Midbrain (tissue), 1 donor: ENCODE results near the gene EML5.
A peak's percentile ranks its signal among the peaks of the same experiment; 100 is the strongest.
"Not testable (repeated sequence)": the region's sequence is repeated elsewhere in the genome, so short reads cannot be mapped to it uniquely, and the experiment has no call there.

ENCODE experiments used
- DNase-seq: peaks from one replicate; lab custom pipeline; 2025; lab: John Stamatoyannopoulos, UW

The EML5 gene

DNA sequence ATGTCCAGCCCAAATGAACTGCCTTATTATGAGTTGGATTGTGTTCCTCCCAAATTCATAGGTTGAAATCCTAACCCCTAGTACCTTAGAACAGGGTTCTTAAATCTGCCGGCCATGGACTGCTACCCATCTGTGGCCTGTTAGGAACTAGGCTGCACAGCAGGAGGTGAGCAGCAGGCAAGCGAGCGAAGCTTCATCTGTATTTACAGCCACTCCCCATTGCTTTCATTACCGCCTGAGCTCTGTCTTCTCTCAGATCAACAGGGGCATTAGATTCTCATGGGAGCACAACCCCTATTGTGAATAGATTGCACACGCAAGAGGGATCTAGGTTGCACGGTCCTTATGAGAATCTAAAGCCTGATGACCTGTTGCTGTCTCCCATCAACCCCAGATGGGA, 9.8 kb upstream of the EML5 start:
- DNase-seq = no peak

DNA sequence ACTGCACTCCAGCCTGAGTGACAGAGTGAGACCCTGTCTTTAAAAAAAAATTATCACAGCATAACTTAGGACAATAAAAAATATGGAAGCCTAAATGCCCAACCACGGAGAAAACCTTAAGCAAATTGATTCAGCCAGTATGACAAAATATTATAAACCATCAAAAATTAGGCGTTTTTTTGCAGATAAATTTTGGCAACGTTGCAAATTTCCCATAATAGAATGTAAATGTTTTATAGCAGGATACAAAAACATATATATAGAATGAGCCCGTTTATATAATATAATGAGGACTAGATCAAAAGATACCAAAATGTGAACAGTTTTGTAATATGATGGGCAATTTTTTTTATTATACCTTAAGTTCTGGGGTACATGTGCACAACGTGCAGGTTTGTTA, 6.8 kb upstream of the EML5 start:
- DNase-seq = no peak

DNA sequence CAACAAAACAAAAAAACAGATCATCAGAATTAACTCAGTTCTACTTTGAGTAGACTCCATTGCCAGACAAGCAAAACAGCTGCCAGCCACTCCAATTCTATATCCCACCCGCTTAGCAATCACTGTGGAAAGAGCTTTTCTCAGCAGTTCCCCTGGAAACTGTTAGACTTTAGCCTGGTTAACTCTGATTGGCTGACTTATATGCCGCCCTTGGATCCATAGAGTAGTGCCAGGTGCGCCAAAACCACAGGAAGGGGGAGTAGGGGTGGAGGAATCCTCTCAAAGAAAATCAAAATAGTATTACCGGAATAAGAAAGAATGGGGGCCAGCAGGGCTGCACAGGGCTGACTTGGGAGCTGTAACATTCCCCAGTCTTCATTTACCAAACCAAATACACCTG, 5.4 kb upstream of the EML5 start:
- no peak for DNase-seq

DNA sequence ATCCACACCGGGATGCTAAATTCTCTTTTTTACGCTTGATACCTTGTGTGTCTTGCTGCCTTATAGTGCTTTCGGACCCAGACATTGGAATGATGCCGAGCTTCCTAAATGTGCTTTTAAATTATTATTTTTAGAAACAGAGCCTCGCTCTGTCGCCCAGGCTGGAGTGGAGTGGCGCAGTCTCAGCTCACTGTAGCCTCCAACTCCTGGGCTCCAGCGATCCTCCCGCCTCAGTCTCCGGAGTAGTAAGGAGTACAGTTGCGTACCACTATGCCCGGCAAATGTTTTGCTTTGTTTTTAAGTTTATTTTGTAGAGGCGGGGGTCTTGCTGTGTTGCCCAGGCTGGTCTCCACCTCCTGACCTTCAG, 489 bp upstream of the EML5 start:
- no peak for DNase-seq

DNA sequence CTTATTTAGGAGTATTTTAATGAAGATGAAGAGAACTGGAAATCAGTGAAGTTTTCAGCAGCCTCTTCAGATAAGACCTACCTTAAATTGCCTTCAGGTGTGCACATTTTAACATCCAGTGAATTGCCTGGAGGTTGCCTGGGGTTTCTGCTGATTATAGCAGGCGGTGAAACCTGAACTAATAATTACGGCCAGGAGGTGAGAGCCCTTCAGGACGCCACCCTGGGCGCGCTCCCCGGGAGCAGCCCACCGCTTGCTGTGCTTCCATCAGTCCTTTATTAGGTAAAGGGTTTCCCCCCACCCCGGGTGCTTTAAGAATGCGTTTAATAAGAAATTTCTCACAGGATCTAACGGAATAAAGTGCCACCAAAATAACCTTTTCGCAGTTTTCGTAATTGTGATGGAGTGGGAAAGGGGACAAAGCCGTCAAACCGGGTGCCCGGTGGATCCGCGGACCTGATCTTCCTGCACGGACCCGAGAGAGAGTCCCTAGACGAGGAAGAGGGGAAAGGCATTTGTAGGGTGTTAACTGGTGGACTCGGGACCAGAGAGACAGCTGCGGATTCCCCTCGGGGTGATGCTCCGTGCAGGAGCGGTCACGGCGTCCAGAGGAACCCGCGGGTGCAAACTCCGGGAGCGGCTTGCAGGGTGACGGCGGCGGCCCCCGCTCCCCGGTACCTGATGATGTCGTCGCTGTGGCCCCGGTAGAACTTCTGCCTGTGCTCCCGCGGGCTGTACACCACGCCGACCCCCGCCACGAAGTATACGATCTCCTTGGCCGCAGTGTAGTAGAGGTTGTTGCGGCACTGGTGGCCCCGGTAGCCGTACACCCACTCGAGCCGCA, 902 bp downstream of the EML5 start:
- no peak for DNase-seq

DNA sequence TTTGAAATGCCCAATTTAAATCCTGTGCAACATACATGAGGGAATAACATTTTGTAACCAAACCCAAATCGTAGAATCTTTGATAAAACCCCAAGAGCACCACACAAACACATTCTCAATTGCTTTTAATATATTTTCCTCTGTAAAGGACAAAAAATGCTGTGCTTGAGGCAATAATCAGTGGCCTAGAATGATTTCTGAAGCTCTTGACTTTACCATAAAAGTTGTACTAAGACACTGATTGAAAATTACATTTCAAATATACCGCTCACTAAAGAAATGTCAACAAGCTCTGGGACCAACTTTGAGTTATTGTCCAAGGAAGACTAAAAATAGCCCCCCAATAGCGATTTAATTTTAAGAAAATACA, 1.5 kb downstream of the EML5 start:
- DNase-seq = peak; percentile 37

DNA sequence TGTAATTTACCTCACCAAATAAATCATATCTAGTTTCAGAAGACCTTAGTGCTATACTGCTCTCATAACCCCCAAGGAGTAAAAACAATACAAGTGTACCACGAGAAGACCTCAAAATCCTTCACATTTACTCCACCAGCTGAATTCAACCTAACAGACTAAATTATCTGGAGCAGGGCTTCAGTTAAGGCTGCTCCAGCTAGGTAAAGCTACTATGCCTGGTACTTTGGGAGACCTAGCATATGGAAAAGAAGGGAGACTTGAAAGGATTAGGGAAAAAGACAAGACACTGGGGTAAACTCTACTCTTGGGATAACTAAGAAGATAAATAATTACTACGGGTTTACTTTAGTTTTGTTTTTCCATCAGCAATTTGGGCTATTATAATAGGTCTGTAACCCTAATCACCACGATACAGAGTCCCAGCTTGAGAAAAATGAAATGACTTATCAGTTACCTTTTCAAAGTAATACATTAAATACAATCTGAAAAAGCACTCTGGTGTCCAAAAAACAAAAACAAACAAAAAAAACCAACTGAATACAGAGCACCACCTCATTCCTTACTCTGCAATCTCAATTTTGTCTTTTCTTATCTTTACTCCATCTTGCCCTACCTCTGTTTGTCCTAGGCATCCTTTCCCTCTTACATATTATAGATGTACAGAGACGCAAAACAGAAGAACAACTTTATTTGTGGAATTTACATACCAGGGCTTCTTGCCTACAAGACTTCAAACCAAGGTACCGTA, 2.1 kb downstream of the EML5 start:
- no peak for DNase-seq

DNA sequence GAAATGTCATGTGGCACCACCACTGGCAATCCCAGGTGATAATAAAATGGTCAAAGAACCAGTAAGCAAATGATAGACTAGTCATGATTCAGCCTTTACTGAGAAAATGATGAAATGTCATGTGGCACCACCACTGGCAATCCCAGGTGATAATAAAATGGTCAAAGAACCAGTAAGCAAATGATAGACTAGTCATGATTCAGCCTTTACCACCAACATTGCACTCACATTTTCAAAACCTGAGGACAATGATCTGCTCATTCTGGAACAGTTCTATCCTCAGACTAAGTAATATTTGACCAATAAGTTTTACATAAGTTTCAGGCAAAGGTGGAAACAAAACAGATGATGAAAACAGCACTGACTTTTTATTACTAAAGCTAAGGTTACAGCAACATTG, 3.2 kb downstream of the EML5 start:
- not testable (repeated sequence) for DNase-seq

DNA sequence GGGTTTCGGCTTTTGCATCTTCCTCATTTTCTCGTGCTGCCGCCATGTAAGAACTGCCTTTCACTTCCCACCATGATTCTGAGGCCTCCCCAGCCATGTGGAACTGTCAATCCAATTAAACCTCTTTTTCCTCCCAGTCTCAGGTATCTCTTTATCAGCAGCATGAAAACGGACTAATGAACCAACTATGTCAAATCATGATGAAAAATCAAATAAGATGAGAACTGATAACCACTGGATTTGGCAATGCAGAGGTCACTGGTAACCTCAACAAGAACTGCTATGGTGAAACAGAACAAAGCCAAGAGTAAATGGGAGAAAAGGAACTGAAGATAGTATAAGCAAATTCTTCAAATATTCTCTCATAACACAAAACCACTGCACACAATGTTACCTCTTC, 6.0 kb downstream of the EML5 start:
- no peak for DNase-seq

DNA sequence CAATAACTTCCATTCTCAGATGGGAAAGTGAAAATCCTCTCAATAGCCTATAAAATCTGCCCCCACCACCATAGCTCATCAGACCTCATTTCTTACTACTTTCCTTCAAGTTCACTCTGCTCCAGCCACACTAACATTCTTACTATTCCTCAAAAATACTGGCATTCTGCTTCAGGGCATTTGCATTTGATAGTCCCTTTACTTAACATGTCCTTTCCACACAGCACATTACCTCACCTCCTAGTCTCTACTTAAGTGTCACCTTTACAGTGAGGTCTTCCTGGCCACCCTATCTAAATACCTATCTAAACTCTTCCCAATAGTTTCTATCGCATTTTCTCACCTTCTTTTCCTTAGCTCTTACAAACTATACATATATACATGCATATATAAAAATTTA, 6.8 kb downstream of the EML5 start:
- no peak for DNase-seq

DNA sequence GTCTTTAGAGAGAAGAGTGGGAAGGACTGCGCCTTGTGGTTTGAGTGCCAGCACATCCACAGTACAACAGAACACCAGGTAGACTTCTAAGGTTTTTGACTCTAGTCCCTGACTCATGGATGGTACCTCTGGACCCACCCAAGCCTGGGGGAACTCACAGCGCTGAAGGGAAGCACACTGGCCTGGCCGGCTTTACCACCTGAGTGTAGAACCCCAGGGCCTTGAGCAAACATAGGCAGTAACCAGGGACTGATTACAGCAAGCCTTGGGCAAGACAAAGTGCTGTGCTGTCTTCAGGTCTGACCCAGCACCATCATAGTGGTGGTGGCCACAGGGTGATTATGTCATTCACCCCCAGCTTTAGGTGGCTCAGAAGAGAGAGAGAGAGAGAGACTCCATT, 17.2 kb downstream of the EML5 start:
- DNase-seq = no peak

DNA sequence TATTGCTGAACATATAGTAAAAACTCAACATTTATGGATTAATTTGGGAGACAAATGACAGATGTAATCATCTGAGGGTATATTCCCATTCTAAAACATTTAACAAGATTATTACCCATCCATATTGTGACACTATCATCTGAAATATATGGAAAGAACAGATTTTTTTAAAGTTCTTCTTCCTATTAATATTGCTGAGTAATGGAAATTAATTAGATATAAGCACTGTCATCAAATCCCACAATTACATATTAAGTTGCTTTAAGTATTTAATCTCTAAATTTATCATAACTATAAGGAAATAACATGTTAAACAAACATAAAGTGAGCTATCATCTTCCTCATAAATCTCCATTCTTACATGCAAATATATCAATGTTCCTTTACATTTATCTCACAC, 22.0 kb downstream of the EML5 start:
- DNase-seq = no peak

DNA sequence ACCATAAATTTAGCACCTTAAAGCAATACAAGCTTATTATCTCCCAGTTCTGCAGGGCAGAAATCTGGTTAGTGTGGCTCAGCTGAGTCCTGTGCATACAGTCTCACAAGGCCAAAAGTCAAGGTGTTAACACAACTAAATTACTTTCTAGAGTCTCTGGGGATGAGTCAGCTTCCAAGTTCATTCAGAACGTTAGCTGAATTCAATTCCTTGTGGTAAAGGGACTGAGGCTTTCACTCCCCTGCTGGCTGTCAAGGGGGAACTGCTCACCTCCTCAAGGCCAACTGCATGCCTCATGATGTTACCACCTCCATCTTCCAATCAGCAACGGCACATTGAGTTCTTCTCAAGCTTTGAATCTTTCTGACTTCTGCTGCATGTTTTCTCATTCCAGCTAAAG, 27.6 kb downstream of the EML5 start:
- no peak for DNase-seq

DNA sequence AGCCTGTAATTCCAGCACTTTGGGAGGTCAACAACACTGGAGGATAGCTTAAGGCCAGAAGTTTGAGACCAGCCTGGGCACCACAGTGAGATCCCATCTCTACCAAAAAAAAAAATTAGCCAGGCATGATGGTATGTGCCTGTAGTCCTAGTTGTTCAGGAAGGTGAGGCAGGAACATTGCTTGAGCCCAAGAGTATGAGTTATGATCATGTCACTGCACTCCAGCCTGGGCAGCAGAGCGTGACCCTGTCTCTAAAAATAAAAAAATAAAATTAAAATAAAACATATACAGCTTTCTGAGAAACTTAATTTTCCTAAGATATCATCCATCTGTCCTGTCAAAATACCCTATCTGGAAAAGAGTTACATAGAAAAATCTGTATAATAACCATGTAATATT, 38.9 kb downstream of the EML5 start:
- DNase-seq = no peak

DNA sequence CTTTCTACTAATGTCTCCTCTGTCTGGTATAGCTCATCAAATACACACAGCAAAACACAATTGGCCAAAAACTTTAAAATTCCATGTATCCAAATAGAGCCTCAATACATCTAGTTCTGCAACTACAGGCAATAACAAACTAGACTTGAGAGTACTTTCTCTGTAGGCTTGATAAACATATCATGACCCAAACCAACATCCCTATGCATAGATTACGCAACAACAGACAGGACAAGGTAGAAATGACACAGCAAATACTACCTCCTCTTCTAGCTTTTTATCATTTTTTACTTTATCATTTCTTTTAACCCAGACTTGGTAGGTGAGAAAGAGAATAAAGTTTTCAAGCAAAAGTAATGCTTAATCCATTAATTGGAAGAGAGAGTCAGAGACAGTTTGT, 41.8 kb downstream of the EML5 start:
- DNase-seq = no peak

DNA sequence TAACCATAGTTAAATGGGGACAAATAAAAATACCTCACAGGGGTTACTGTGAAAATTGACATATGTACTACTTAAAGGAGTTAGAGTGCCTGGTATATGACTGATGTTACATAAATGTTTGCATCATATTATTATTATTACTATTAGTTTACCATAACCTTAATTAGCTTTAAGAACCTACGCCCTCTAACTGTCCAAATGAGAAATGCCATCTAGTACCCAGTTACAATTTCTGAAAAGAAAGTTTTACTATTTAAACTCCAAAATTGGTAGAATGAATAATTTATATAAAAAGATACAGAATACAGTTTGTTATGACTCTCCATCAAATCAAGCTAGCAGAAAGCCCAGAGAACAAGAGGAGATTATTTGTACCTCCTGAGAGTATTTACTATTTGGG, 42.3 kb downstream of the EML5 start:
- no peak for DNase-seq

DNA sequence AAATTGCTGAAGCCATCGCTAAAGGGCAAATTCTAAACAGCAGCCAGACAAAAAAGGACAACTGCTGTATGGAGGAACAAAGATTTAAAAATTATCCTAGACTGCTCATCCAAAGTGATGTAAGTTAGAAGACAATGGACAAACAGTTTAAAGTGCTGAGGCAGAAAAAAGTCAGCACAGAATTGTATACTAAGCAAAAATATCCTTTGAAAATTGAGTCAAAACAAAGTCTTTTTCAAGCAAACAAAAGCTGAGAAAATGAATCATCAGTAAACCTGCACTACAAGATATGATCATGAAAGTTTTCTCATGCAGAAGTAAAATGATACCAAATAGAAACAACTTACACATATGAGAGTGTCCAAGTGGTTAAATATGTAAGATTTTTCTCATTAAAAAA, 43.6 kb downstream of the EML5 start:
- no peak for DNase-seq

DNA sequence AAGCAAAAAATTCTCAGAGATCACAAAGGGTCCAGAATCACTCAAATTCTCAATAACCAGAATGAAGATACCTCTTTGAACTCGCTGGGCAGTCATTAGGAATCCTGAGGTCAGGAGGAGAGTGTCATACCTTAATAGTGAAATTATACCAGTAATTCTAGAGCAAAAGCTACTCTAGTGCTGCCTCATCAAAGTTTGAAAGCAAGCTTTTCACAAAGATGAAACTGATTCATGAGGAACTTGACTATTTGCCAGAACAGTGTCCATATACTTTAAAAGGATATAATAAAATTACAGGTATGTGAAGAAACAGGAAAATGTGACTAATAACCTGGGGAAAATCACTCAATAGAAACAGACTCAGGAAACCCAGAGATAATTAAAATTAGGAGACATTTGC, 44.5 kb downstream of the EML5 start:
- no peak for DNase-seq

DNA sequence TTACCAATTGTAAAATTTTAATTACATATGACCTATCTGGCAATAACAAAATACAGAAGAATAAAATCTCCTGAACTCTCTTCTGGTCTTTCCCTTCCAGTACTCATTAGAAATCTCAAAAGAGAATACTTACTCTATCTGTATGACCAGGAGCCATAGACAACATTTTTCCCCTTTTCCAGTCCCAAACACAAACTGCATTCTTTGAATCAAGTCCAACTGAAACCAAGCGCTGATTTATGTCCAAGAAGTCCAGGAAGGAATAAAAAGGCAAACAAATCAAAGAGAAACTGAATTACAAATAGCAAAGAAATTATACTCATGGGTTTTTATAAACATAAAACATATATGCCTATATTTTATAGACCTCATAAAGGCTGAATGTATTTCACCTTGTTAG, 46.7 kb downstream of the EML5 start:
- no peak for DNase-seq

DNA sequence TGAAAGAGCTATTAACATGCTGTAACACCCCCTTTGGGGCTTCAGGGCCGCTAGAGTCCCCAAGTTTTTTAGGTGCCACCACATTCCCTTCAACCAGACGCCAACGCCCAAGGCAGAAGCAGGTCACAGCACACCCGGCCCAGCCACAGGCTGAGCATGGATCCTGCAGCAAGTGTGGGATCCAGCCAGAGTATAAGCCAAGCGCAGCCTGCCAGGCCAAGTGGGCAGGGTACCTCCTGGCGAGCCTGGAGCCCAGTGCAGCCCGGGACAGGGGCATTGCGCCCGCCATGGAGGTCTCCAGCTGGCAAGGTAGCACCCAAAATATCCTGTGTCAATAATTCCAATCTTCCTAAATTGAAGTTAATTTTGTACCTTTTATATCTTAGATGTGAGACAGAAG, 55.5 kb downstream of the EML5 start:
- DNase-seq = no peak

DNA sequence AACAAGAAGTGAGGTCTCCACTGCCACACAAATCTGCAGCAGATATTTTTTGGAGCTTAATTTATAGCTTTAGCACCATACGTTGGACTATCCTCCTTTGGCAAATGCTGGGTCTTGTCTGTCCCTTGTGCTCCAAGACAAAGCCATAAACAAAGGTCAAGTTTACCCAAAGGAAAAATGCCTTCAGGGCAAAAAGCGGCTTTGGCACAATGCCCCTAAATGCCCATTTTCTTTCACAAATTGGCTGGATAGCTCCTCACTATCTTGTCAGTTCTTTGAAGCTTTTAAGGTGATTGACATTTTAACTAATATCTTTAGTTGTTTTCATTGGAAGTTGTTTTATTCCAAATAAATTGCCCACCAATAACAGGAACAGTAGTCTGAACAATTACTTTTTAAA, 59.6 kb downstream of the EML5 start:
- DNase-seq = no peak

DNA sequence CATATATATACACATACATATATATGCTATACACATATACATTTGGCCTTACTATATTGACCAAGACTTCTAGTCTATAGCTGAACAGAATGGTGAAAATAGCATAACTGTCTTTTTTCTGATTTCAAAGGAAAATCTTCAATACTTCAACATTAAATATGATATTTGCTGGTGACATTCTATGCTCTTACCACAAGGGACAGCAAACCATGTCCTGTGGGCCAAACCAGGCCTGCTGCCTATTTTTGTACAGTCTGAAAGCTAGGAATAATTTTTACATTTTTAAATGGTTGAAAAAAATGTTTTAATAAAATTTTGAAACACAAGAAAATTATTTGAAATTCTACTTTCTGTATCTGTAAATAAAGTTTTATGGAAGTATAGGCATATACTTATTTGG, 63.6 kb downstream of the EML5 start:
- DNase-seq = no peak

DNA sequence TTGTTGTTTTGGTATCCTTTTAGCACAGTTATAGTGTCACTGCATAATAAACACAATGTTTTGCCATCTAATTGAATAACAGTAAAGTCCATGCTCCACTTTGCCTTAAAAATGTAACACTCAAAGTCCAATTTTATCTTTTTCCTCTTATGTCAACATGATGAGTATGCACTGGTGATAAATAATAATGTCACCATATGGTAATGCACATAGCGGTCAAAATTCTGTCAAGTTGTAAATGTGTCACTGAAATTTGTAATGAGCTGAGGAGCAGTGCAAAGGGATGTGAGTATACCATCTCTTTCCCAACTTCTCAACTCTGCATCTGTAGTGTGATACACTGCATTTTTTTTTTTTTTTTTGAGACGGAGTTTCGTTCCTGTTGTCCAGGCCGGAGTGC, 65.7 kb downstream of the EML5 start:
- no peak for DNase-seq

DNA sequence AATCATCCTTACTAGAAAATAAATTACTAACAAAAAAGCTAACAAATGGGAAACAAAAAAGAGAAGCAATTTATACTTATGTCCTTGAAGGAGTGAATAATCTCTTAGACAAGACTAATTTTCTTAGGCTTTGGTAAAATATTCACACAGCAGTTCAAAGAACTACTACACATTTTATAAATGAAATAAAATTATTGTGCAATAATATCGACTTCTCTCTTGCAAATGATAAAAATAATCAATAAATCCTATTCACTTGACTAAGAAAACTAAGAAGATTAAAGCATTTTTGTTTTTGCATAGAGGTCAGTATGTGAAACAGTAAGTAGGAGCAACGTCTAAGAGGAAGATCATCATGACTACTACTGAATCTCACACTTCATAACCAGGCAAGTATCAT, 82.0 kb downstream of the EML5 start:
- DNase-seq = no peak
